Fibroblast of skin of abdomen (primary cell): ENCODE results near the gene ANKUB1. TPM values are rescaled to one million over a fixed set of nuclear protein-coding genes. Genes with fewer than 3 reads are reported as not detected.
"Not testable (repeated sequence)": the region's sequence is repeated elsewhere in the genome, so short reads cannot be mapped to it uniquely, and the experiment has no call there.

Experiments used
- DNase-seq: peaks from one replicate; pipeline ENCODE4 v3.0.0-alpha.2; 2013
- polyA plus RNA-seq, 2 experiments: library from polyadenylated mRNA; unstranded; fragments of 120-200 nt; gene quantifications; one replicate each; pipeline ENCODE4 v1.2.1, GENCODE V29; 2013; ENCODE audit not compliant: insufficient read length in 2 of 2

ANKUB1 gene, protein sequence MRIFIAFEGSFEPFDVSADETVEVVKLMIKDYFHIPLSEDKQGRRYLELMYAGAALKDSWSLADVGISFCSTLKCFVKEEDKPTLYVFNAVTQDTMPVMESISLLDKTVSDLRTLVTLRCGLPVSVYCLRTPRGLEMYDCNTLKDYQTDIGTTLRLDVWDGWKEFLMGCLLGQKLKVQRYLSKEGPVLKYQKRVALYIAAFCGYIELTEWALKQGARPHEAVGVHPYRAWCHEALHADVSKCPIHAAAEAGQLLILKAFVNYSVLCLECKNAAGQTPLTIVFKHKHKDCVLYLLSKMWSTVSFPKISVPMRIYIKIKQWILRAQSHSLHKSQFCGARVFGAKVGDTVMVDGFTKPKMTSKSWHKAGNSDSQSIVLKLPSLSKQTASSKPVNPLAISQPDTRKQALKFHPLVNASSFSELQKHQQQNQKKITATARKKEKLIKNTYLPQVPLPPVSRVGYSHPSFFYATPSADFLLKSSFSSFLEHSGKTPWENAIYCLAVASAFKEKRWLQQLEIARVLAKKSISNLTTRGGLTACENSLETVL
- polyA plus RNA-seq (2013, experiment 1 of 2; ENCODE audit: insufficient read length) = not detected
- not detected for polyA plus RNA-seq (2013, experiment 2 of 2; ENCODE audit: insufficient read length)

DNA sequence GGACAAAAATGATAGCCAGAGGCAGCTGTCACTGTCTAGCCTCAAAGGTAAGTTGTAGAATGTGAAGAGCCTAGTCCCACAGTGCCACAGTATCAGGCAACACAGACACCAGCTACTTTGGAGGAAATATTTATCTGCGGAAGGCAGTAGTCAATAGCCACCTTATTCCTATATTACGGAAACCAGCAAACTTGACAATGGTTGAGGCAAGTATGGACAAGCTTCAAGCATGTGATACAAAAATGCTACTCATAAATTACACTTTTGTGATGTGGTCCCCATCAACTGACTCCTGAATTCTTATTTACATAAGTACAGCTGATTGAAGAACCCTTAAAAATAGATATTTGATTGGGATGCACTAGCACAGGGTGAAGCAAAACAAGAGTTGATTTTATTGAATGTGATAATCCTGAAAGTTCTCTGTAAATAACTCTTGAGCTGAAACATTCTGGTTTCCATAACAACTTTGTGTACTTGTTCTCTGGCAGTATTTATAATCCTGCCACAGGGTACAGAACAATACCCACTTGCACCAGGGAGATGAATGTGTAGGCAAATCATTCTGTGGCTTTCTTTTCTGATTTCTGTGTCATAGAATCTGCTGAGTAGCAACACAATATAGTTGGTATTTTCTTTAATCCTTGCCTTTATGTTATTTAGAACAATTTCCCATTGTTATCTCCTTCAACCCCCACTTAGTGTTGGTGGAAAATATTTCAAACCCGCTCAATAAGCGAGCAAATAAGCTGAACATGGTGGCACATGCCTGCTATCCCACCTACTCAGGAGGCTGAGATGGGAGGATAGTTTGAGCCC is at the start of gene ANKUB1:
ANKUB1 (minus strand) TSS at position 103 of the 819 bp plus-strand sequence. CDS start 188 bp downstream, outside the sequence.
- DNase-seq = no peak

DNA sequence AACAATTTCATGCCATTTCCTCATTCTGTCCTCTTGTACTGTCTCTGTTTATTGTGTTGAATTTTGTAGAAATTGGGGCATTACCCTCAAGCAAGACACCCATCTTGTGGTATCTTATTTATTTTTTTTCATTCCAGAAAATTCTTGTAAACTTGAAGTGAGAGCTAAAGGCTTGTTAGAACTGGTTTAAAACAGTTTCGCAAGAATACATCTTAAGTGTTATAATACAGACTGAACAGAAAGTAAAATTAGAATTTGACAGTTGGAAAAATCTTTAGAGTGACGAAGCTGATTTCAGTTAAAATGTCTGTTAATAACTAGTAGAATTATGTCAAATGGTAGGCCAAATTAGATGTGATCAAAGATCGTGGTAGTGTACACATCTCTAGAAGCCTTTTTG is 47.5 kb upstream of the ANKUB1 start:
- no peak for DNase-seq

DNA sequence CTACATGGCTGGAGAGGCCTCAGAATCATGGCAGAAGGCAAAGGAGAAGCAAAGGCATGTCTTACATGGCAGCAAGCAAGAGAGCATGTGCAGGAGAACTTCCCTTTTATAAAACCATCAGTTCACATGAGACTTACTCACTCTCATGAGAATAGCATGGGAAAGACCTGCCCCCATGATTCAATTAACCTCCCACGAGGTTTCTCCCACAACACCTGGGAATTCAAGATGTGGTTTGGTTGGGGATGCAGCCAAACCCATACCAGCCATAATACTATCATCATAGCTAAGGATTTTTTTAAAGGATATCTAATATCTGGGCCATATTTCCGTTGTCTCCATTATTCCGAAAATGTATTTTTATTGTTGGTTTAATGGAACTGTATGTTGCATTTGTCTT is 47.1 kb upstream of the ANKUB1 start:
- not testable (repeated sequence) for DNase-seq

DNA sequence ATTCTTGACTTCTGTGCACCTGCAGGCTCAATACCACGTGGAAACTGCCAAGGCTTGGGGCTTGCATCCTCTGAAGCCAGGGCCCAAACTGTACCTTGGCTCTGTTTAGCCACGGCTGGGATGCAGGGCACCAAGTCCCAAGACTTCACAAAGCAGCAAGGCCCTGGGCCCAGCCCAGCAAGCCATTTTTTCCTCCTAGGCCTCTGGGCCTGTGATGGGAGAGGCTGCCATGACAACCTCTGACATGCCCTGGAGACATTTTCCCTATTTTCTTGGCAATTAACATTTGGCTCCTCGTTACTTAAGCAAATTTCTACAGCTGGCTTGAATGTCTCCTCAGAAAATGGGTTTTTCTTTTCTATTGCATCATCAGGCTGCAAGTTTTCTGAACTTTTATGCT is 46.1 kb upstream of the ANKUB1 start:
- DNase-seq = not testable (repeated sequence)

DNA sequence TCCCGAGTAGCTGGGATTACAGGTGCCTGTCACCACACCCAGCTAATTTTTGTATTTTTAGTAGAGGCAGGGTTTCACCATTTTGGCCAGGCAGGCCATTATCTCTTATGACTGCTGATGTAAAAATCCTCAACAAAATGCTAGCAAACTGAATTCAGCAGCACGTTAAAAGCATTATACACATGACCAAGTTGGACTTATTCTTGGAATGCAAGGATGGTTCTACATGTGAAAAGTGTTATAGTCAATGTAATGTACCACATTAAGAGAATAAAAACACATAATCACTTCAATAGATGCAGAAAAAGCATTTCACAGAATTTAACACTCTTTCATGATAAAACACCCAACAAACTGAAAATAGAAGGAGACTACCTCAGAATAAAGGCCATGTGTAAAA is 40.9 kb upstream of the ANKUB1 start:
- DNase-seq = no peak

DNA sequence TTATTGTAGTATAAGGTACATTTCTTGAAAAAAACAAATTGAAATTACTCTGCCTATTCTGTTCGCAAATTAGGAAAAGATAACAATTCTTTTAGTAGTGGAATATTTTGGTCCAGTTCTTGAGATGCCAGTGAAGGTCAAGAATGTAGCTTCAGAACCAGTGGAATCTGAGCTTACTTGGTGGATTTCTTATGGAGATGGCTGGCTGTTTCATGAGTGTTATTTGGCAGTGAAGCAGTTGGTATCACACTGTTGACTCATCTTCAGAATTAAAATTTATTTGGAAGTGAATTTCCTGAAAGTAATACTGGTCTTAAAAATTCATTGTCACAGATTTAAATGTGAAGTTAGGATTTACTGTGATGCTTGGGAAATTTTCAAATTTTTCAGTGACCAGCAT is 39.7 kb upstream of the ANKUB1 start:
- no peak for DNase-seq

DNA sequence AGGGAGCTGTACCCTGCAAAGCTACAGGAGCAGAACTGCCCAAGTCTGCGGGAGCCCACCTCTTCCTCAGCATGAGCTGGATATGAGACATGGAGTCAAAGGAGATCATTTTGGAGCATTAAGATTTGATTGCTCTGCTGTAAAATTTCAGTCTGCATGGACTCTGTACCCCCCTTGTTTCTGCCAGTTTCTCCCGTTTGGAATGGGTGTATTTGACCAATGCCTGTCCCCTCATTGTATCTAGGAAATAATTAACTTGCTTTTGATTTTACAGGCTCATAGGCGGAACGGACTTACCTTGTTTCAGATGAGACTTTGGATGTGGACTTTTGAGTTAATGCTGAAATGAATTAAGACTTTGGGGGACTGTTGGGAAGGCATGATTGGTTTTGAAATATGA is 39.0 kb upstream of the ANKUB1 start:
- no peak for DNase-seq

DNA sequence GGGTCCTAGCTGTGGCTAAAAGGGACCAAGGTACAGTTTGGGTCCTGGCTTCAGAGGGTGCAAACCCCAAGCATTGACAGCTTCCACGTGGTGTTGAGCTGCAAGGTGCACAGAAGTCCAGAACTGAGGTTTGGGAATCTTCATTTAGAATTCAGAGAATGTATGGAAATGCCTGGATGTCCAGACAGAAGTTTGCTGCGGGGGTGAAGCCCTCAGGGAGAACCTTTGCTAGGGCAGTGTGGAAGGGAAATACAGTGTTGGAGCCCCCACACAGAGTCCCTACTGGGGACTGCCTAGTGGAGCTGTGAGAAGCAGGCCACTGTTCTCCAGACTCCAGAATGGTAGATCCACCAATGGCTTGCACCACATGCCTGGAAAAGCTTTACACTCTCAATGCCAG is 38.5 kb upstream of the ANKUB1 start:
- DNase-seq = no peak

DNA sequence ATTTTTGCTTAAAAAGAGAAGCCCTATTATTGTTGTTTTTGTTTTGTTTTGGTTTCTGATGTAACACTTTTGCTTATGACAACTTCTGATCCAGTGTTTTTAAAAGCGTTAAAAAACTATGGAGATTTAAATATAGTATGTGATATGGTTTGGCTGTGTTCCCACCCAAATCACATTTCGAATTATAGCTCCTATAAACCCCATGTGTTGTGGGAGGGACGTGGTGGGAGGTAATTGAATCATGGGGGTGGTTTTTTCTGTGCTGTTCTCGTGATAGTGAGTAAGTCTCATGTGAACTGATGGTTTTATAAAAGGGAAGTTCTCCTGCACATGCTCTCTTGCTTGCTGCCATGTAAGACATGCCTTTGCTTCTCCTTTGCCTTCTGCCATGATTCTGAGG is 37.3 kb upstream of the ANKUB1 start:
- not testable (repeated sequence) for DNase-seq

DNA sequence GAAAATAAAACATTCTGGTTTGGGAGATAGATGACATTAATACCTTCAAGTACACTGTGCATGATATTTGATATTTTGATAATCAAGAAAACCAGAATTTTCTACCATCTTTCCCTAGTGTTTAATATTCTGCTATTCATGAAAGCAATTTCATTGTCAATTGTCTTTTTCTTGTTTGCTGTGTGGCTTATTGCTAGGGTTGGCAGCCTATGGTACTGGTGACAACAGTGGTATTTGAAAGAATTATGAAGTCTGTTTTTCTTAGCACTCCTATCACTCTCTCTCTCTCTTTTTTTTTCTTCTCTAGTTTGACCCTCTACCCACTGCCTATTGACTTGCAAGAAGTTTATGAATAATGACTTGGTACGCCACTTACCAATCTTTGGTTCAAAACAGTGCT is 36.0 kb upstream of the ANKUB1 start:
- no peak for DNase-seq

DNA sequence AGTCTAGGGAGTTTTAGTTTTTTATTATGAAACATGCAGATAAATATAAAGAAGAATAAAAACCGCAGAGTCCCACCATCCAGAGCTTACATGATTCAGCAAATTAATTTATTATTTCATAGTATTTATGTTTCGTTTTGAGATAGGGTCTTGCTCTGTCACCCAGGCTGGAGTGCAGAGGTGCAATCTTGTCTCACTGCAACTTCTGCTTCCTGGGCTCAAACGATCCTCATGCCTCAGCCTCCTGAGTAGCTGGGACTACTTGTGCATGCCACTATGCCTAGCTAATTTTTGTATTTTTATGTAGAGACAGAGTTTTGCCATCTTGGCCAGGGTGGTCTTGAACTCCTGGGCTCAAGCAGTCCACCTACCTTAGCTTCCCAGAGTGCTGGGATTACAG is 34.3 kb upstream of the ANKUB1 start:
- DNase-seq = no peak

DNA sequence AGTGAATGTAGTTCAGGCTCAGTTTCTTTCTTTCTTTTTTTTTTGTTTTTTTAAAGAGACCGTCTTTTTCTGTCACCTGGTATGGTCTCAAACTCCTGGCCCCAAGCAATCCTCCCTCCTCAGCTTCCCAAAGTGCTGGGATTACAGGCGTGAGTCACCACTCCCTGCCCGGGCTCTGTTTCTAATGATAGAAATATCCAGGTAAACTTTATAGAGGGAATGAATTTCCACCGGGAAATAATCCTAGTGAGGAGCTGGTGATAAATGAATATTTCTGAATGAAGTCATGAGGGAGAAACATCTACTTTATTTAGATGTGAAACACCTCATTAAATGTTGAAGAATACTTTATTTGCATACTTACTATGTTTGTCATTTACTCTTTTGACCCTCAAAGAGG is 27.8 kb upstream of the ANKUB1 start:
- DNase-seq = no peak

DNA sequence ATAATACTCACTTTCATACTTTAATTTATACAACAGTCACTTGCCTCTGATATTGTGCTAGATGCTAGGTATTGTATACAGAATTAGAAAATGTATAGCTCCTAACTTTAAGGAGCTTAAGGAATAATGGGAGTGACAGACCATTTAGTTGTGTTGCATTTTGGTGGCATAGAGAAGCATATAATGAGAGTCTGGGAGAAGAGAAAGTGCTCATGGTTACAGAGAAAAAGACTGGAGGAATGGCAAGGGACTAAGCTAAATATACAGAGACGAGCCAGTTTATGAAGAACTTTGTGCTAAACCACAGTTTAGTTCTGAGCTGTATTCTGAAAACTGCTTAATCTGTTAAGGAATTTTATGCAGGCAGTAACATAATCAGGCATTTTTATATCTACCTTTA is 27.1 kb upstream of the ANKUB1 start:
- DNase-seq = no peak

DNA sequence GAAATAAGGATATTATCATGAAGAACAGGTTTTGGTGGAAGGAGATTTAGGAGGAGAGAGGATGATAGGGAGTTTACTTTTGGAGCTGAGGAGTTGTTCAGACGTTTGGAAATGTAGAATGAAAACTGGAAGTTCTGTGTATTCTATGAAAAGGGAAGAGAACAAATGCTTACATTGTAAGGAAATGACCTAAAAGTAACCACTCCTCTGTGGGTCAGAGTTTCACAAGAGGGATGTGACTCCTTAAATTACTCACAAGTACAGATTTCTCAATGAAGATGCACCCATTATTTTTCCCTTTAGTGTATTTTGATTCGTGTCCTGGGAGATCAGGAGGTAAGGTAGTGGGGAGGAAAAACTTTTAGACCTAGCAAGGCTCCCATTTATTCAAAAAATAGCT is 24.6 kb upstream of the ANKUB1 start:
- no peak for DNase-seq

DNA sequence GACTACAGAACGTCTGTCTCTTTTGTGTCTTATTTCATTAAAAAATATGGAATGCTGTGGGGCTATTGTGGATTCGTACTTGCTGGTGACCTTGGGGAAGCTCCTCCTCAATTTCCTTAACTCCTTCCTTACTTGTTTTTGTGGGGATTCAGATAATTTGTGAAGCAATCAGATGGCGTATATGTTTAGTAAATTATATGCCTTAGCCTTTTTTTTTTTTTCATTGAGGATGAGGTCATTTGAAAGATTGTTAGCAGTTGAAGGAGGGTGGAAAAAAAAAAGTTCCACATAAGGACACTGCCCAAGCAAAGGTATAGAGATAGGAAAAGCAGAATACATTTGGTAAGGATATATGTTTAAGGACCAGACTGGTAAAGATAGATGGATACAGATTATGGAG is 24.0 kb upstream of the ANKUB1 start:
- no peak for DNase-seq

DNA sequence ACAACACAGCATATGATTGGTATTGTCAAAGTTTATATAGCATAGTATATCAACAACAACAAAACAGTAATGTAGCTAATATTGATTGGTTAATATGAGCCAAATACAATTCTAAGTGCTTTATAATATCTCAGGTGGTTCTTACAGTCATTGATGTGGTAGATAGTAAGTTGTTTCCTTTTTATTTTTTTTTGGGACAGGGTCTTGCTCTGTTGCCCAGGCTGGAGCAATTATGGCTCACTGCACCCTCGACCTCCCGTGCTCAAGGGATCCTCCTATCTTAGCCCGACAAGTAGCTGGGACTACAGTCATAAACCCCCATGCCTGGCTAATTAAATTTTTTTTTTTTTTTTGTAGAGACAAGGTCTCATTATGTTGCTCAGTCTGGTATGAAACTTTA is 23.4 kb upstream of the ANKUB1 start:
- no peak for DNase-seq

DNA sequence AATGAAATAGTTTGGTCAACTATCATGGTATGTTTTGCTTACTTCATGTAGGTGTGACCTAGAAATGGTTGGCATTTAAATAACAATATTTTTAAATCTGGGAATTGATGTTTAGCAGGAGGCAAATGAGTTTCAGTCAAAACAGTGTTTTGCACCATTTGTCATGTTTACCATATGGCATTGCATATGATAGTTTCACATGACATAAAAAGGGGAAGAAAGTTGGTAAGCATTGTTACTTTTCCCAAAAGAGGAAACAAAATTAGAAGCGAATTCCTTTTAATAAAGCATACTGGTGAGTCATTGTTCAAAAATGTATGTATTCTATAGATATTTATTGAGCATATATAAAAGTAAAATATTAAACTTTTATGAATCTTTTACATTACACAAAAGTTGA is 23.0 kb upstream of the ANKUB1 start:
- no peak for DNase-seq

DNA sequence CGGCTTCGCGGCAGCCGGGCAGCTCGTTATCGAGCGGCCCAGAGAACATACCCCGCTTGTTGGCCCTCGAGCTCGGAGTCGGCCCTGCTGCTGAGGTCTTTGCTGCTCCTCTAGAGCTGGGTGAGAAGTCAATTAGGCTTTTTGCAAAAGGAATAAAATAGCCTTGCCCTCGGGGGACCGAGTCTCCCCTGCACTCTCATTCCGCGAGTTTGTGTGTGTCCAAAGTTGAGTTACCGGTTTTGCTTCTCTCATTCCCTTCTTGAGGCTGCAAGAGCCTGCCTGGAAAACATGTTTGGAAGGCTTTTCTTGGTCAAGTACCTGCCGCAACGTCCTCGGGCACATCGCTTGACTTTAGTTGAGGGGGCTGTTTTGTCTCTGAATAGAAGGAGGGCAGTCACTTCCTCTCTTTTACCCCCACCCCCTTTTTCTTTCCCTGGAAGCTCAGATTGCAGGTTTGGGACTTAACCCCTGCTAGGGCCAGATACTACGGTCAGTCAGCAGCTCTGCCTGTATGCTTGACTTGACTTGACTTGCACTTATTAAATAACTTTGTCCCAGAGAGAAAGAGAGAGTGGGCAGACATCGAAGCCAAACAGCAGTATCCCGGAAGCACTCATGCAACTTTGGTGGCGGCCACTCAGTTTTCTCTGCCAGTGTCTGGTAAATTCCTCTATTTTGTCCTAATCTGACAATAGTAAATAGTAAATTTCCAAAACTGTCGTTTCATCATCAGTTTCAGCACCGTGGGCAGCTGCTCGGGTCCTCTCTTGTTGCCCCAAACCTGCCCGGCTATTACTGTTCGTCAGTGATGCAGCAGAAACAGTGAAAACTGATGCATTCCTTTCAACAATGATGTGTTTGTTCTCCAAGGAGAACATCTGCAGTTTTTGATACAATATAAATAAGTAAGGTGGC is 21.3 kb upstream of the ANKUB1 start:
- peak; percentile 17 for DNase-seq

DNA sequence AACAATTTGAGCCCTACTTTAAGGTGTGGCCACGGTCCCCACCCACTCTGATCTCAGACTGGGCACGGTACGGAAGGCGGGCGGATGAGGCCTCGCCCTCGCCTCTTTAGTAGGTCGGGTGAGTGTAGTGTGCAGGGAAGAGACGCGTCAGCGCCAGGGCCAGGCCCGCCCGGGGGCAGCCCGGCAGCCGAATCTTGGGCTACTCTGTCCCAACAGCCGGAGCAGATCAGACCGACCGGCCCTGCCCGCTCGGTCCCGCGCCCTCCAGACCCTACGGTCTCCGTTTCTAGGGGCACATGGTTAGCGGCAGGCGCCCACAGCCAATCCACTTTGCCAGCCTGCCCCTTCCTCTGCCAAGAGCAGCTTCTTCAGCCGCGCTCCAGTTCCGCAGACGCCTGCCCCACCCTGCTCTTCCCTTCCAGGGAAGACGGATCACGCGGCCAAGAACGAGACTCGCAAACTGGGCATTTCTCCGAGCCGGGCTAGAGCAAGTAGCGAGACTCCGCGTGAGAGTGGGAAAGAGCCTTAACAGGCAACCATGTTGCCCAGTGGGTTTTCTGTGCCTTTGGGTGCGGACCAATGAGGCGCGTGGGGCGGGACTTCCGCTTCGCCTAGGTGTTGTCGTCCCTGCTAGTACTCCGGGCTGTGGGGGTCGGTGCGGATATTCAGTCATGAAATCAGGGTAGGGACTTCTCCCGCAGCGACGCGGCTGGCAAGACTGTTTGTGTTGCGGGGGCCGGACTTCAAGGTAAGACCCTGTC is 20.4 kb upstream of the ANKUB1 start, which contains the start of gene RNF13:
RNF13 (plus strand) TSS at position 610 of the 761 bp plus-strand sequence. CDS start 32,812 bp downstream, outside the sequence.
- DNase-seq = peak; percentile 94

DNA sequence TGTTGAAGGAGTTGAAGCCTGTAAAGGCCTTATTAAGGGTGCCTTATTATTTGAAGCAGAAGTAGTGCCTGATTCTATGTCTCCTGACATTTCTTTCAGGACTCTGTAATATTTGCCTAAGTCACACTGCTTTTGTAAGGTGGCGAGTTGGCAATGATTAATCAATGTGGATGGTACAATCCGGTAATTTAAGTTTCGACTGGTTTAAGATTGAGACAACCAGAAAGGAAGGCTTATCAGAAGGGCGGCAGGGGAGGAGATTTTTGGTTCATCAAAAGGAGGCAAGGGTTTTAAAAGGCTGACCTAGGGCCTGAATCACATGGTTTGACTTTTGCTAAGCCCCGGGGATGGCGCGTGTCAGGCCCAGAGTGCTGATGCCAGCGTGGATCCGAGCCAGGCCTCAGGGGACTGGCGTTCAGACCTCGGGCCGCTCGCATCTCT is 19.8 kb upstream of the ANKUB1 start:
- DNase-seq = no peak

DNA sequence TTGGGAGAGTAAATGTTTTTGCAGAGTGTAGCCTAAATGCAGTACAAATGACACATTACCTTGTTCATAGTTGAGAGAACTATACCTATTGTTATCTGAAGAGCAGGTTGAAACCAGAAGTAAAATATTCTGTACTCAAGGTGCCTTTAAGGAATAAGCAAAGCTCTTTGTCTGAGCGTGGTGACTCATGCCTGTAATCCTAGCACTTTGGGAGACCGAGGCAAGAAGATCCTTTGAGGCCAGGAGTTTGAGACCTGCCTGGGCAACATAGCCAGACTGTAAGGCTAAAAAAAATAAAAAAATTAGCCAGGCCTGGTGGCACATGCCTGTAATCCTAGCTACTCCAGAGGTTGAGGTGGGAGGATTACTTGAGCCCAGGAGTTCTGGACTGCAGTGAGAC is 18.5 kb upstream of the ANKUB1 start:
- no peak for DNase-seq
